ENCODE measurements around the gene P3H2.

- TF ChIP-seq ZNF8 (CRISPR knock-in tag; IDR thresholded peaks at IDR 0.05) (no peak), ESRRG (CRISPR knock-in tag; IDR thresholded peaks at IDR 0.05) (no peak), BACH2 (CRISPR knock-in tag; IDR thresholded peaks at IDR 0.05; ENCODE audit: borderline replicate concordance) (no peak), ZNF565 (CRISPR knock-in tag; conservative IDR thresholded peaks at IDR 0.05; ENCODE audit: low read depth) (no peak), PATZ1 (CRISPR knock-in tag; IDR thresholded peaks at IDR 0.05; ENCODE audit: borderline replicate concordance) (no peak), TCF4 (CRISPR knock-in tag; IDR thresholded peaks at IDR 0.05; ENCODE audit: borderline replicate concordance) (no peak), ZFP3 (CRISPR knock-in tag; IDR thresholded peaks at IDR 0.05) (no peak), ARNTL (CRISPR knock-in tag; IDR thresholded peaks at IDR 0.05; ENCODE audit: borderline replicate concordance, low read depth) (no peak), TOX (CRISPR knock-in tag; IDR thresholded peaks at IDR 0.05; ENCODE audit: borderline replicate concordance) (no peak), TSHZ2 (CRISPR knock-in tag; IDR thresholded peaks at IDR 0.05) (no peak), ZFP30 (CRISPR knock-in tag; IDR thresholded peaks at IDR 0.05) (no peak), RARB (CRISPR knock-in tag; IDR thresholded peaks at IDR 0.05) (no peak), GLIS3 (CRISPR knock-in tag; IDR thresholded peaks at IDR 0.05) (no peak)
- TF ChIP-seq, protein P1, sequence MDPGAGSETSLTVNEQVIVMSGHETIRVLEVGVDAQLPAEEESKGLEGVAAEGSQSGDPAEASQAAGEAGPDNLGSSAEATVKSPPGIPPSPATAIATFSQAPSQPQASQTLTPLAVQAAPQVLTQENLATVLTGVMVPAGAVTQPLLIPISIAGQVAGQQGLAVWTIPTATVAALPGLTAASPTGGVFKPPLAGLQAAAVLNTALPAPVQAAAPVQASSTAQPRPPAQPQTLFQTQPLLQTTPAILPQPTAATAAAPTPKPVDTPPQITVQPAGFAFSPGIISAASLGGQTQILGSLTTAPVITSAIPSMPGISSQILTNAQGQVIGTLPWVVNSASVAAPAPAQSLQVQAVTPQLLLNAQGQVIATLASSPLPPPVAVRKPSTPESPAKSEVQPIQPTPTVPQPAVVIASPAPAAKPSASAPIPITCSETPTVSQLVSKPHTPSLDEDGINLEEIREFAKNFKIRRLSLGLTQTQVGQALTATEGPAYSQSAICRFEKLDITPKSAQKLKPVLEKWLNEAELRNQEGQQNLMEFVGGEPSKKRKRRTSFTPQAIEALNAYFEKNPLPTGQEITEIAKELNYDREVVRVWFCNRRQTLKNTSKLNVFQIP (CRISPR knock-in tag; IDR thresholded peaks at IDR 0.05; ENCODE audit: borderline replicate concordance, low read depth) = no peak
Observed at GRCh38 chr3:190089711-190090110, 31.0 kb downstream of the P3H2 start.
